ENCODE data around the gene PES1. TPM values are rescaled to one million over a fixed set of nuclear protein-coding genes. Genes with fewer than 3 reads are reported as not detected.

PES1 gene
- total RNA-seq, 2 experiments from 2014 or later = 28.4 to 30.5 TPM

GRCh38 chr22:30615543-30615954 lies 23.8 kb upstream of the PES1 start:
- intact Hi-C loops (cut with DNase I, micrococcal nuclease) = no loop called here
- no peaks in the 10 kb centered on the region for H3K36me3 ChIP-seq (ENCODE audit: insufficient read depth, low read length)
- no peak overlapping the region for H3K4me3 ChIP-seq (ENCODE audit: low read length)
- CTCF ChIA-PET = no interaction called here
- Mint-ChIP-seq H3K4me3 (no peak overlapping the region), H3K27ac (no peak overlapping the region), H3K9me3 (no peaks in the 10 kb centered on the region), H3K4me1 (ENCODE audit: low read depth) (no peaks in the 10 kb centered on the region), H3K27me3 (no peaks in the 10 kb centered on the region), H3K36me3 (ENCODE audit: low read depth) (no peaks in the 10 kb centered on the region)
- ATAC-seq (ENCODE audit: poor library complexity) (no peak), DNase-seq (no peak)
- no peak for TF ChIP-seq CTCF (IDR thresholded peaks at IDR 0.05)
- POLR2A ChIA-PET = no interaction called here
- no peak overlapping the region for H3K27ac ChIP-seq (ENCODE audit: low read depth in 1 of 2, low read length in 2 of 2)
- H3K4me1 ChIP-seq (ENCODE audit: insufficient read depth, low read length) = no peaks in the 10 kb centered on the region
- no peaks in the 10 kb centered on the region for H3K9me3 ChIP-seq (ENCODE audit: control insufficient read depth in 1 of 2, insufficient read depth in 1 of 2, low read length in 2 of 2)
- H3K27me3 ChIP-seq (ENCODE audit: control insufficient read depth in 1 of 2, insufficient read depth in 2 of 2, low read length in 2 of 2) = no peaks in the 10 kb centered on the region

- no peak overlapping the region for H3K4me3 ChIP-seq (ENCODE audit: low read length)
- no peaks in the 10 kb centered on the region for H3K9me3 ChIP-seq (ENCODE audit: control insufficient read depth in 1 of 2, insufficient read depth in 1 of 2, low read length in 2 of 2)
- TF ChIP-seq CTCF (IDR thresholded peaks at IDR 0.05) = no peak
- ChIA-PET POLR2A (no interaction called here), CTCF (interaction anchor here (1.0 kb wide), 1 partner anchor 9 kb away, joined by 3 read pairs; no protein-coding TSS in a partner anchor)
- Mint-ChIP-seq H3K36me3 (ENCODE audit: low read depth) (no peaks in the 10 kb centered on the region), H3K4me1 (ENCODE audit: low read depth) (no peaks in the 10 kb centered on the region), H3K27me3 (no peaks in the 10 kb centered on the region), H3K4me3 (no peak overlapping the region), H3K9me3 (no peaks in the 10 kb centered on the region), H3K27ac (no peak overlapping the region)
- peaks cover under 1% of the 10 kb centered on the region for H3K4me1 ChIP-seq (ENCODE audit: insufficient read depth, low read length)
- DNase-seq (no peak), ATAC-seq (ENCODE audit: poor library complexity) (no peak)
- no peaks in the 10 kb centered on the region for H3K36me3 ChIP-seq (ENCODE audit: insufficient read depth, low read length)
- no peaks in the 10 kb centered on the region for H3K27me3 ChIP-seq (ENCODE audit: control insufficient read depth in 1 of 2, insufficient read depth in 2 of 2, low read length in 2 of 2)
- intact Hi-C loops (cut with DNase I, micrococcal nuclease) = no loop called here
- no peak overlapping the region for H3K27ac ChIP-seq (ENCODE audit: low read depth in 1 of 2, low read length in 2 of 2)
Measured at GRCh38 chr22:30614879-30615278, 23.2 kb upstream of the PES1 start.

- Mint-ChIP-seq H3K4me1 (ENCODE audit: low read depth) (no peaks in the 10 kb centered on the region), H3K36me3 (ENCODE audit: low read depth) (no peaks in the 10 kb centered on the region), H3K27ac (no peak overlapping the region), H3K27me3 (no peaks in the 10 kb centered on the region), H3K4me3 (no peak overlapping the region), H3K9me3 (no peaks in the 10 kb centered on the region)
- TF ChIP-seq CTCF (IDR thresholded peaks at IDR 0.05) = no peak
- H3K27me3 ChIP-seq (ENCODE audit: control insufficient read depth in 1 of 2, insufficient read depth in 2 of 2, low read length in 2 of 2) = no peaks in the 10 kb centered on the region
- ATAC-seq (ENCODE audit: poor library complexity) (no peak), DNase-seq (no peak)
- intact Hi-C loops (cut with DNase I, micrococcal nuclease) = no loop called here
- H3K36me3 ChIP-seq (ENCODE audit: insufficient read depth, low read length) = no peaks in the 10 kb centered on the region
- CTCF ChIA-PET = interaction anchor here (1.0 kb wide), 1 partner anchor 8 kb away, joined by 3 read pairs; no protein-coding TSS in a partner anchor
- H3K27ac ChIP-seq (ENCODE audit: low read depth in 1 of 2, low read length in 2 of 2) = no peak overlapping the region
- POLR2A ChIA-PET = no interaction called here
- peaks cover 6% of the 10 kb centered on the region for H3K4me1 ChIP-seq (ENCODE audit: insufficient read depth, low read length)
- H3K9me3 ChIP-seq (ENCODE audit: control insufficient read depth in 1 of 2, insufficient read depth in 1 of 2, low read length in 2 of 2) = no peaks in the 10 kb centered on the region
- no peak overlapping the region for H3K4me3 ChIP-seq (ENCODE audit: low read length)
Measured at GRCh38 chr22:30614268-30614667, 22.6 kb upstream of the PES1 start.
